Lower leg skin (tissue), 4 donors: Measurements from ENCODE around the gene CDK13. TPM values are rescaled to one million over a fixed set of nuclear protein-coding genes. Genes with fewer than 3 reads are reported as not detected.
"Not testable (repeated sequence)": the region's sequence is repeated elsewhere in the genome, so short reads cannot be mapped to it uniquely, and the experiment has no call there.

Source experiments
- DNase-seq, 2 donors: peaks; one replicate each; pipeline ENCODE4 v3.0.0-alpha.2; 2019; ENCODE audit warnings: low spot score in 2 of 2
- H3K4me3 ChIP-seq: fragments of 200-600 bp; sonication (generic); 2 replicates; pipeline ENCODE4 v1.5.1; 2017; ENCODE audit warnings: mild to moderate bottlenecking, low read depth; ENCODE audit not compliant: poor library complexity, severe bottlenecking
- CTCF ChIP-seq, 3 donors: fragments of 450-650 bp; IDR thresholded peaks; one replicate each; pipeline ENCODE4 v1.5.1; 2016; ENCODE audit warnings: antibody characterized with exemption in 3 of 3, mild to moderate bottlenecking in 3 of 3, moderate library complexity in 2 of 3
- POLR2A ChIP-seq, 2 donors: fragments of 450-650 bp; IDR thresholded peaks; one replicate each; pipeline ENCODE4 v1.6.1; 2016 to 2017; ENCODE audit warnings: antibody characterized with exemption in 2 of 2, mild to moderate bottlenecking in 1 of 2, moderate library complexity in 1 of 2
- WGBS, 2 donors: methylation state at CpG; one replicate each; pipeline ENCODE4 v1.1.5; 2018; 5-methylcytosine and 5-hydroxymethylcytosine counted together
- intact Hi-C: fragments of 100-400 bp; cut with DNase I; formaldehyde crosslinking; loops from one replicate; pipeline ENCODE4 v1.15.0; 2023; ENCODE audit warnings: low total_unique reads
- total RNA-seq, 4 donors: library from RNA; depleted of rRNA; stranded (reverse); fragments of >200 nt; gene quantifications; one replicate each; pipeline ENCODE4 v1.1.0, GENCODE V29; 2016

The CDK13 gene
- total RNA-seq, 4 donors from 2014 or later, result 51.6 to 92.8 (median 60.3) TPM

GRCh38 chr7:40133561-40134427 lies 183.7 kb downstream of the CDK13 start:
- DNase-seq, result peak in 1 of 2 donors; percentile 88

GRCh38 chr7:40134428-40135316 lies 184.6 kb downstream of the CDK13 start, which contains the start of the genes MPLKIP and SUGCT:
TSS of gene MPLKIP (minus strand) at chr7:40134622. CDS start at chr7:40134567, 55 bp downstream.
TSS of gene SUGCT (plus strand) at chr7:40135005.
- intact Hi-C loops, result no loop called here
- peak; percentile 81 to 96 for DNase-seq
- peak in 1 of 3 donors; percentile 50 for TF ChIP-seq CTCF (IDR thresholded peaks at IDR 0.05)
- TF ChIP-seq POLR2A (IDR thresholded peaks at IDR 0.05), result no peak
- WGBS, 2 donors, result 0% methylated on average over 41 to 67 of the region's 75 CpGs
- H3K4me3 ChIP-seq, result peak within 1 kb of the TSS; percentile 93

More at GRCh38 chr7:40133561-40134427, 183.7 kb downstream of the CDK13 start:
- WGBS, 2 donors, result 1% methylated on average over 33 to 34 of the region's 36 CpGs
- intact Hi-C loops, result no loop called here
- TF ChIP-seq POLR2A (IDR thresholded peaks at IDR 0.05) (no peak), CTCF (IDR thresholded peaks at IDR 0.05) (no peak)
- peak overlapping the region; percentile 93 for H3K4me3 ChIP-seq

- DNase-seq, result peak in 1 of 2 donors; percentile 89
- 6% methylated on average over 15 to 17 of the region's 17 CpGs for WGBS, 2 donors
- intact Hi-C loops, result no loop called here
- peak overlapping the region; percentile 93 for H3K4me3 ChIP-seq
- no peak for TF ChIP-seq CTCF (IDR thresholded peaks at IDR 0.05)
- no peak for TF ChIP-seq POLR2A (IDR thresholded peaks at IDR 0.05)
These were observed 185.2 kb downstream of the CDK13 start for GRCh38 chr7:40135317-40135610.

GRCh38 chr7:40137563-40137962 lies 187.5 kb downstream of the CDK13 start:
- no peak for DNase-seq
- TF ChIP-seq CTCF (IDR thresholded peaks at IDR 0.05) (no peak), POLR2A (IDR thresholded peaks at IDR 0.05) (no peak)
- no peak overlapping the region for H3K4me3 ChIP-seq
- WGBS, 2 donors, result 93 to 100% methylated on average over 2 of the region's 2 CpGs
- intact Hi-C loops, result no loop called here

GRCh38 chr7:40138973-40139372 lies 188.9 kb downstream of the CDK13 start:
- WGBS, 2 donors, result 92 to 96% methylated on average over 5 of the region's 5 CpGs
- no peak overlapping the region for H3K4me3 ChIP-seq
- TF ChIP-seq POLR2A (IDR thresholded peaks at IDR 0.05), result no peak
- no peak for TF ChIP-seq CTCF (IDR thresholded peaks at IDR 0.05)
- DNase-seq, result no peak
- intact Hi-C loops, result no loop called here

- intact Hi-C loops, H3K4me3 ChIP-seq, DNase-seq: not testable (repeated sequence)
- 96 to 97% methylated on average over 13 of the region's 13 CpGs for WGBS, 2 donors
These were observed 189.8 kb downstream of the CDK13 start for GRCh38 chr7:40139891-40140290.

GRCh38 chr7:40141916-40142315 lies 191.9 kb downstream of the CDK13 start:
- intact Hi-C loops, DNase-seq, H3K4me3 ChIP-seq: not testable (repeated sequence)
- 61 to 73% methylated on average over 5 of the region's 5 CpGs for WGBS, 2 donors

- DNase-seq, intact Hi-C loops: not testable (repeated sequence)
These were observed 195.6 kb downstream of the CDK13 start for GRCh38 chr7:40145596-40146130.

More at GRCh38 chr7:40145596-40146130, 195.6 kb downstream of the CDK13 start:
- 60 to 70% methylated on average over 3 of the region's 3 CpGs for WGBS, 2 donors
- H3K4me3 ChIP-seq, result not testable (repeated sequence)
